GM21381 (cell line): ENCODE data around the gene GLIS1.

ENCODE experiments used
- ATAC-seq: cut with Tn5 transposase; IDR thresholded peaks from one replicate; pipeline ENCODE4 v1.9.1; 2021; ENCODE audit warnings: mild to moderate bottlenecking, moderate library complexity; ENCODE audit not compliant: unreplicated experiment

Gene GLIS1

GRCh38 chr1:53458634-53459033 lies 280.3 kb downstream of the GLIS1 start:
- no peak for ATAC-seq
